ENCODE results near the gene ESYT1.

DNA sequence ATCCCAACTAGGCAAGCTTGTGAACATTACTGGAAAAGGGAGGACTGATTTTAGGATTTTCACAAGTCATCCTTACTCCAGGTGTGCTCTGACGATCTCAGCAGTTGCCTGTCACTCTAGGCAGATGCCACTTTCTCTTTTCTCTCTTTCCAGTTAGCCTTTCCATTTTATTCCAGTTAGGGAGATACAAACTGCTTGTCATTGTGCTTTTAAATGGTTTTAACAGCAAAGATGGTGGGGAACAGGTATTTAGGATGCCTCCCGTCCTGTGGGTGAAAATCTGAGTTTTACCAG is 22.5 kb upstream of the ESYT1 start:
- TF ChIP-seq, protein P1, sequence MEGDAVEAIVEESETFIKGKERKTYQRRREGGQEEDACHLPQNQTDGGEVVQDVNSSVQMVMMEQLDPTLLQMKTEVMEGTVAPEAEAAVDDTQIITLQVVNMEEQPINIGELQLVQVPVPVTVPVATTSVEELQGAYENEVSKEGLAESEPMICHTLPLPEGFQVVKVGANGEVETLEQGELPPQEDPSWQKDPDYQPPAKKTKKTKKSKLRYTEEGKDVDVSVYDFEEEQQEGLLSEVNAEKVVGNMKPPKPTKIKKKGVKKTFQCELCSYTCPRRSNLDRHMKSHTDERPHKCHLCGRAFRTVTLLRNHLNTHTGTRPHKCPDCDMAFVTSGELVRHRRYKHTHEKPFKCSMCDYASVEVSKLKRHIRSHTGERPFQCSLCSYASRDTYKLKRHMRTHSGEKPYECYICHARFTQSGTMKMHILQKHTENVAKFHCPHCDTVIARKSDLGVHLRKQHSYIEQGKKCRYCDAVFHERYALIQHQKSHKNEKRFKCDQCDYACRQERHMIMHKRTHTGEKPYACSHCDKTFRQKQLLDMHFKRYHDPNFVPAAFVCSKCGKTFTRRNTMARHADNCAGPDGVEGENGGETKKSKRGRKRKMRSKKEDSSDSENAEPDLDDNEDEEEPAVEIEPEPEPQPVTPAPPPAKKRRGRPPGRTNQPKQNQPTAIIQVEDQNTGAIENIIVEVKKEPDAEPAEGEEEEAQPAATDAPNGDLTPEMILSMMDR (IDR thresholded peaks at IDR 0.05; ENCODE audit: borderline replicate concordance, extremely low read depth, low read length, poor library complexity, severe bottlenecking), result no peak
- no peak for TF ChIP-seq EZH2 (IDR thresholded peaks at IDR 0.05; ENCODE audit: borderline replicate concordance, low read depth, low read length, severe bottlenecking)

Data from DND-41 (cell line).